ENCODE results near the gene SPTBN4. TPM values are rescaled to one million over a fixed set of nuclear protein-coding genes. Genes with fewer than 3 reads are reported as not detected.

The SPTBN4 gene
- total and polyA plus RNA-seq, 2 experiments from 2014 or later = 0.67 to 1.3 TPM

DNA sequence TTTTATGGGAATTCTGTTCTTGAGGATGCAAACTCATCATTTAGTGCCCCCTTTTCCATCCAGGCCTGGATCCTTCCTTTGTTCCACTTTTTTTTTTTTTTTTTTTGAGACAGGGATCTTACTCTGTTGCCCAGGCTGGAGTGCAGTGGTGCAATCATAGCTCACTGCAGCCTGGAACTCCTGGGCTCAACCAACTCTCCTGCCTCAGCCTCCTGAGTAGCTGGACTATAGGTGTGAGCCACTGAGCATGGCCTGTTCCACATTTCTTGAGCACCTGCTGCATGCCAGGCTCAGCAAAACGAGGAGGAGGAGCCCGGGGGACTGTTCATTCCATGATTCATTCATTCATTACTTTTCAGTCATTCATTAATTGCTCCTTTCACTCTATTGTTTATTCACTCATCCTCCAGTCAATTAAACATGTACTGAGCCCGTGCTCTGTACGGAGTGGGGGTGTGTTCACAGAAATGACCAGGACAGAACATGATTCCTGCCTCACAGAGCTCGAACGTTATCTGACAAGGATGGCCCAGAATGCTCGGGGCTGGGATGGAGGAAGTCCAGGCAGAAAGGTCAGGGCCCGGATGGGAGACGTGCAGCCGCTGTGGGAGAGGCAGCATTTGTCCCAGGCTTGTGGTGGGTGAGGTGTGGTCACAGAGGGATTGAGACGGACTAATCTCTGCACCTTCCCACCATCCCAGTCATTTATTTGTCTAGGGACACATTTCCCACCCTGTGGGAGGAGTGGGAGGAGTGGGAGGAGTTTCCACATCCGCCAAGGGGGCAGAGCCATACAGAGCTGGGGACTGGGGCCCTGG is 58.6 kb downstream of the SPTBN4 start:
- Histone ChIP-seq H3K27me3 (peaks cover 3% of the 10 kb centered on the region), H3K4me1 (ENCODE audit: insufficient read depth) (peaks cover 5% of the 10 kb centered on the region), H2AFZ (no peak overlapping the region), H3K79me2 (no peaks in the 10 kb centered on the region), H3K9me2 (replicated peaks; ENCODE audit: insufficient read depth) (no peaks in the 10 kb centered on the region), H4K20me1 (ENCODE audit: insufficient read depth, poor library complexity, severe bottlenecking) (no peaks in the 10 kb centered on the region), H3K36me3 (replicated peaks; ENCODE audit: insufficient read depth, low read depth) (no peaks in the 10 kb centered on the region), H3K27ac (no peak overlapping the region), H3K4me2 (no peak overlapping the region), H3K4me3 (no peak overlapping the region), H3K9me3 (ENCODE audit: low read depth) (no peaks in the 10 kb centered on the region)
- DNase-seq (ENCODE audit: low spot score) = no peak
- 65% methylated on average over 12 of the region's 12 CpGs for WGBS (ENCODE audit: low lambda C conversion rate, missing lambda C conversion rate)
- TF ChIP-seq EZH2phosphoT487 (IDR thresholded peaks at IDR 0.05; ENCODE audit: low read depth, severe bottlenecking, unreplicated experiment) (no peak), EZH2 (IDR thresholded peaks at IDR 0.05; ENCODE audit: borderline replicate concordance) (no peak)
- TF ChIP-seq, protein P1, sequence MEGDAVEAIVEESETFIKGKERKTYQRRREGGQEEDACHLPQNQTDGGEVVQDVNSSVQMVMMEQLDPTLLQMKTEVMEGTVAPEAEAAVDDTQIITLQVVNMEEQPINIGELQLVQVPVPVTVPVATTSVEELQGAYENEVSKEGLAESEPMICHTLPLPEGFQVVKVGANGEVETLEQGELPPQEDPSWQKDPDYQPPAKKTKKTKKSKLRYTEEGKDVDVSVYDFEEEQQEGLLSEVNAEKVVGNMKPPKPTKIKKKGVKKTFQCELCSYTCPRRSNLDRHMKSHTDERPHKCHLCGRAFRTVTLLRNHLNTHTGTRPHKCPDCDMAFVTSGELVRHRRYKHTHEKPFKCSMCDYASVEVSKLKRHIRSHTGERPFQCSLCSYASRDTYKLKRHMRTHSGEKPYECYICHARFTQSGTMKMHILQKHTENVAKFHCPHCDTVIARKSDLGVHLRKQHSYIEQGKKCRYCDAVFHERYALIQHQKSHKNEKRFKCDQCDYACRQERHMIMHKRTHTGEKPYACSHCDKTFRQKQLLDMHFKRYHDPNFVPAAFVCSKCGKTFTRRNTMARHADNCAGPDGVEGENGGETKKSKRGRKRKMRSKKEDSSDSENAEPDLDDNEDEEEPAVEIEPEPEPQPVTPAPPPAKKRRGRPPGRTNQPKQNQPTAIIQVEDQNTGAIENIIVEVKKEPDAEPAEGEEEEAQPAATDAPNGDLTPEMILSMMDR (IDR thresholded peaks at IDR 0.05; ENCODE audit: poor library complexity) = no peak

DNA sequence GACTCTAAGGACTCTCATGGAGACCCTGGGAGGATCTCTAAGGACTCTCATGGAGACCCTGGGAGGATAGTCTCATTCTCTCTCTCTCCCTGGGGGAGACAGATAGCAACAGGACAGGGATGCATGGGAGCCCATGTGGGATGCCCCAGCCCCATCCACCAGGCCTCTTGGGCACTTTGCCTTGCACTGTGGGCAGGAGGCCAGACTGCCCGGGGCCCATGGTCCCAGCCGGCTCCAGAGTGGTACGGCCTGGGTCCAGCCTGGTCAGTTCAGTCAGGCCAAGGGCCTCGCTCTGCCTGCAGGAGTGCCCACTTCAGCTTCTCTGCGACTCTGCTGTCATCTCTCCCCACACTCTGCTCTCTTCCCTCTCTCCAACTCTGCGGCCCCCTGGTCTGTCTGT is 61.3 kb downstream of the SPTBN4 start:
- Histone ChIP-seq H3K79me2 (no peaks in the 10 kb centered on the region), H3K9me3 (ENCODE audit: low read depth) (no peaks in the 10 kb centered on the region), H3K4me2 (no peak overlapping the region), H3K4me3 (no peak overlapping the region), H4K20me1 (ENCODE audit: insufficient read depth, poor library complexity, severe bottlenecking) (no peaks in the 10 kb centered on the region), H3K27me3 (no peaks in the 10 kb centered on the region), H3K27ac (no peak overlapping the region), H3K36me3 (replicated peaks; ENCODE audit: insufficient read depth, low read depth) (no peaks in the 10 kb centered on the region), H2AFZ (no peak overlapping the region), H3K4me1 (ENCODE audit: insufficient read depth) (peaks cover 5% of the 10 kb centered on the region), H3K9me2 (replicated peaks; ENCODE audit: insufficient read depth) (no peaks in the 10 kb centered on the region)
- WGBS (ENCODE audit: low lambda C conversion rate, missing lambda C conversion rate) = 90% methylated on average over 6 of the region's 6 CpGs
- TF ChIP-seq, protein P1 (IDR thresholded peaks at IDR 0.05; ENCODE audit: poor library complexity) = no peak
- TF ChIP-seq EZH2 (IDR thresholded peaks at IDR 0.05; ENCODE audit: borderline replicate concordance) = no peak
- no peak for TF ChIP-seq EZH2phosphoT487 (IDR thresholded peaks at IDR 0.05; ENCODE audit: low read depth, severe bottlenecking, unreplicated experiment)
- DNase-seq (ENCODE audit: low spot score) = no peak

DNA sequence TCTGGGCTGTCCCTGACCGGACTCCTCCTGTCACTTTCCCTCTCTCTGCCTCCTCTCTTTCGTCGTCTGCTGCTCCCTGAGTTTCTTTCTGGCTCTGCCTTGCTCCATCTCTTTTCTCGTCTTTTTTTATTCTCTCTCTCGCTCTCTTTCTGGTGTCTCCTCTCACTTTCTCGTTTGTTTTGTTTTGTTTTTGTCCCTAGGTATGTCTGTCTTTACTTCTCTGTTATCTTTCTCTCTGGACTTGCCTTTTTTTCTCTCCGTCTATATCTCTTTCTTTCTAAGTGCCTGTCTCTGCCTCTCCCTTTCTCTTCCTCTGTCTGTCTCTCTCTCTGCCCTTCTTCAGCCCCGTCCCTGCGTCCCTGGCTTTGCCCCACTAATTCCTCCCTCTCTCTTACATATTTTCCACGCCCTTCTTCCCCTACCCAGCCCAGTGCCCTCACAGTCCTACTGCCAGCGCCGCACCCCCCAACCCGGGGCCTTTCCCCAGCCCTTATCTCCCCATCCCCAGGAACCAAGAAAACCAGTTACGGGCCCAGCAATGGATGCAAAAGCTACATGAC is 61.8 kb downstream of the SPTBN4 start:
- no peaks in the 10 kb centered on the region for H3K9me2 ChIP-seq (replicated peaks; ENCODE audit: insufficient read depth)
- H3K79me2 ChIP-seq = no peaks in the 10 kb centered on the region
- H3K27me3 ChIP-seq = no peaks in the 10 kb centered on the region
- H3K9me3 ChIP-seq (ENCODE audit: low read depth) = no peaks in the 10 kb centered on the region
- H3K4me2 ChIP-seq = no peak overlapping the region
- 77% methylated on average over 14 of the region's 14 CpGs for WGBS (ENCODE audit: low lambda C conversion rate, missing lambda C conversion rate)
- peaks cover 5% of the 10 kb centered on the region for H3K4me1 ChIP-seq (ENCODE audit: insufficient read depth)
- no peaks in the 10 kb centered on the region for H3K36me3 ChIP-seq (replicated peaks; ENCODE audit: insufficient read depth, low read depth)
- TF ChIP-seq, protein P1 (IDR thresholded peaks at IDR 0.05; ENCODE audit: poor library complexity) = no peak
- TF ChIP-seq EZH2phosphoT487 (IDR thresholded peaks at IDR 0.05; ENCODE audit: low read depth, severe bottlenecking, unreplicated experiment) = no peak
- no peak for TF ChIP-seq EZH2 (IDR thresholded peaks at IDR 0.05; ENCODE audit: borderline replicate concordance)
- no peaks in the 10 kb centered on the region for H4K20me1 ChIP-seq (ENCODE audit: insufficient read depth, poor library complexity, severe bottlenecking)
- no peak overlapping the region for H3K4me3 ChIP-seq
- DNase-seq (ENCODE audit: low spot score) = no peak
- no peak overlapping the region for H2AFZ ChIP-seq
- no peak overlapping the region for H3K27ac ChIP-seq
